Peyer's patch (tissue), 4 donors: Measurements from ENCODE around the gene ACOX1. TPM values are rescaled to one million over a fixed set of nuclear protein-coding genes. Genes with fewer than 3 reads are reported as not detected.

Source experiments
- DNase-seq, 3 donors: peaks; one replicate each; pipeline ENCODE4 v3.0.0-alpha.2; 2017 to 2019
- H3K27ac ChIP-seq, 4 donors: fragments of 200-600 bp; sonication (generic); one replicate each; pipeline ENCODE4 v1.5.1; 2016 to 2019
- H3K27me3 ChIP-seq, 2 donors: fragments of 200-600 bp; sonication (generic); one replicate each; pipeline ENCODE4 v1.5.1; 2019
- H3K36me3 ChIP-seq, 3 donors: fragments of 200-600 bp; sonication (generic); one replicate each; pipeline ENCODE4 v1.5.1; 2016 to 2019
- H3K4me1 ChIP-seq, 4 donors: fragments of 200-600 bp; sonication (generic); one replicate each; pipeline ENCODE4 v1.5.1; 2016 to 2019
- H3K4me3 ChIP-seq, 4 donors: fragments of 200-600 bp; sonication (generic); 1 replicate in 3 of 4; 2 replicates in 1 of 4; pipeline ENCODE4 v1.5.1; 2016 to 2019; ENCODE audit warnings: mild to moderate bottlenecking in 1 of 4
- H3K9me3 ChIP-seq, 4 donors: fragments of 200-600 bp; sonication (generic); one replicate each; pipeline ENCODE4 v1.5.1; 2016 to 2019; ENCODE audit warnings: mild to moderate bottlenecking in 1 of 4
- POLR2A ChIP-seq, 2 donors: fragments of 450-650 bp; IDR thresholded peaks; one replicate each; pipeline ENCODE4 v1.5.1; 2017; ENCODE audit warnings: antibody characterized with exemption in 2 of 2, mild to moderate bottlenecking in 2 of 2, moderate library complexity in 2 of 2
- total RNA-seq, 4 donors: library from RNA; depleted of rRNA; stranded (reverse); fragments of >200 nt; gene quantifications; one replicate each; pipeline ENCODE4 v1.1.0, GENCODE V29; 2016
- TF ChIP-seq, protein P1 (sequence below), 6 experiments: fragments of 450-650 bp in 4 of 6; fragments of 200-600 bp in 2 of 6; sonication (generic) in 1 of 6; IDR thresholded peaks; one replicate each; pipeline ENCODE4 v1.5.1; 2017 to 2019; ENCODE audit warnings: antibody characterized with exemption in 6 of 6, mild to moderate bottlenecking in 3 of 6, moderate library complexity in 1 of 6

The ACOX1 gene
- total RNA-seq, 4 donors from 2014 or later, result 26.4 to 268 (median 193) TPM

GRCh38 chr17:75943491-75943890, 35.5 kb downstream of the ACOX1 start:
- Histone ChIP-seq H3K27ac (no peak overlapping the region), H3K36me3 (peaks cover 0 to 43% (median 3%) of the 10 kb centered on the region in 3 donors)
- no peak for DNase-seq

DNA sequence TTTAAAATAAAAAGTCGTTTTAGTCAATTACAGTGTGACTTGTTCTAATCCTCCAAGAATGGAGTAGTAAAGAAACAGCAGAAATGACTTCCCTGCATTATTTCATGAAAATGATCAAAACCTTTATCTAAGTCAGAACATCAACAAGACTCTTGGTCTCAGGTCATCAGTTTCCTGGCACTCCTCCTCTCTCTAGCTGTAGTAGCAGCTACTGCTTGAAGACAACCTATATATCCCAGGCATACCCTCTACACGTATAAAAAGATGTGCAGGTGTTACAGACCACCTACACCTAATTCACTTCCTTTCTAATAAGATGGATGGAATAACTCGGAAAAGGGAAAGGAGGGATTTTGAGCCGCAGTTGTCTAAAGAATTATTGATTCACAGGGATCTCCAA, 36.5 kb downstream of the ACOX1 start:
- Histone ChIP-seq H3K9me3 (no peaks in the 10 kb centered on the region), H3K4me1 (peaks cover 0 to 11% (median 3%) of the 10 kb centered on the region in 4 donors), H3K4me3 (no peak overlapping the region), H3K36me3 (peaks cover 0 to 33% (median 3%) of the 10 kb centered on the region in 3 donors), H3K27me3 (no peaks in the 10 kb centered on the region), H3K27ac (no peak overlapping the region)
- no peak for TF ChIP-seq POLR2A (IDR thresholded peaks at IDR 0.05)
- TF ChIP-seq, protein P1, sequence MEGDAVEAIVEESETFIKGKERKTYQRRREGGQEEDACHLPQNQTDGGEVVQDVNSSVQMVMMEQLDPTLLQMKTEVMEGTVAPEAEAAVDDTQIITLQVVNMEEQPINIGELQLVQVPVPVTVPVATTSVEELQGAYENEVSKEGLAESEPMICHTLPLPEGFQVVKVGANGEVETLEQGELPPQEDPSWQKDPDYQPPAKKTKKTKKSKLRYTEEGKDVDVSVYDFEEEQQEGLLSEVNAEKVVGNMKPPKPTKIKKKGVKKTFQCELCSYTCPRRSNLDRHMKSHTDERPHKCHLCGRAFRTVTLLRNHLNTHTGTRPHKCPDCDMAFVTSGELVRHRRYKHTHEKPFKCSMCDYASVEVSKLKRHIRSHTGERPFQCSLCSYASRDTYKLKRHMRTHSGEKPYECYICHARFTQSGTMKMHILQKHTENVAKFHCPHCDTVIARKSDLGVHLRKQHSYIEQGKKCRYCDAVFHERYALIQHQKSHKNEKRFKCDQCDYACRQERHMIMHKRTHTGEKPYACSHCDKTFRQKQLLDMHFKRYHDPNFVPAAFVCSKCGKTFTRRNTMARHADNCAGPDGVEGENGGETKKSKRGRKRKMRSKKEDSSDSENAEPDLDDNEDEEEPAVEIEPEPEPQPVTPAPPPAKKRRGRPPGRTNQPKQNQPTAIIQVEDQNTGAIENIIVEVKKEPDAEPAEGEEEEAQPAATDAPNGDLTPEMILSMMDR (IDR thresholded peaks at IDR 0.05), result no peak
- no peak for DNase-seq

More at GRCh38 chr17:75943491-75943890, 35.5 kb downstream of the ACOX1 start:
- TF ChIP-seq POLR2A (IDR thresholded peaks at IDR 0.05), result no peak
- TF ChIP-seq, protein P1 (IDR thresholded peaks at IDR 0.05), result no peak
- H3K27me3 ChIP-seq, result no peaks in the 10 kb centered on the region
- no peaks in the 10 kb centered on the region for H3K9me3 ChIP-seq
- H3K4me1 ChIP-seq, result peaks cover 0 to 11% (median 3%) of the 10 kb centered on the region in 4 donors
- H3K4me3 ChIP-seq, result no peak overlapping the region

GRCh38 chr17:75941442-75941819, 37.5 kb downstream of the ACOX1 start:
- Histone ChIP-seq H3K27ac (peak overlapping the region in 2 of 4 donors; percentile 2 to 82), H3K4me3 (peak overlapping the region; percentile 64 to 87 (median 76))
- DNase-seq, result peak in 1 of 3 donors; percentile 46

DNA sequence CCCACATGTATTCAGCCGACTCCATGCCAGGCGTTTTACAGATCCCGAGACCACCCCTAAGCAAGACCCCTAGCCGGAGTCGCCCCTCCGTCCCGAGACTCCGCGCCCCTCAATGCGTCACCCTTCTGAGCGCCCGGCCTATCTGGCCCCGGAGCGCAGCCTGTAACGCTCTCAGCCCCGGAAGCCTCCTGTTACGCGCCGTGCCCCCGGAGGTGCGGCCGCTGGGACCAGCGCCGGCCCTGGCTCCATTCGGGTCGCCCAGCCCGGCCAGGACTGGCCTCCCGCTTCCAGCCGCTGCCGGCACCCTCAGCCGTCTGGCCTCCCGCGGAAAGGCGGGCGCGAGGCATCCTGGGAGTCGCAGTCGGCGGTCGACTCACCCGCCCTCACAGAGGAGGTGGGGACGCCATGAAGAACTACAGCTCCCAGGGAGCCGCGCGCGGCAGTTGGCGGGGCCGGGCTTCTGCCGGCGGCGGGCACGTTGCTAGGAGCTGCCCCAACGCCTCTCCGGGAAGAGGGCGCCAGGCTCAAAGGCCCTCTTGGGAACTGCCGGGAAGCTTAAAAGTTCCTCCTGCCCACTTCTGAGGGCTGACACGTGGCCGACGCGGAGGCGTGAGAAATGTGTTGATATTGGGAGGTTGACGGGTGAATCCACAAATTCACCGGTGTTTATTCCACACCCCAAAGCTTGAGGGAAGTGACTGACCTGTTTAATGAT, 38.1 kb downstream of the ACOX1 start, which contains the start of gene FBF1:
FBF1 (minus strand) TSS at position 316 of the 715 bp plus-strand sequence. CDS start 2,893 bp downstream, outside the sequence.
- TF ChIP-seq POLR2A (IDR thresholded peaks at IDR 0.05), result peak; percentile 64 to 76
- TF ChIP-seq, protein P1 (IDR thresholded peaks at IDR 0.05), result peak in 3 of 6 experiments; percentile 16 to 26 (median 20)
- no peaks in the 10 kb centered on the region for H3K9me3 ChIP-seq

More at GRCh38 chr17:75941442-75941819, 37.5 kb downstream of the ACOX1 start:
- TF ChIP-seq, protein P1 (IDR thresholded peaks at IDR 0.05), result no peak
- TF ChIP-seq POLR2A (IDR thresholded peaks at IDR 0.05), result no peak
- Histone ChIP-seq H3K36me3 (peaks cover 0 to 23% (median 2%) of the 10 kb centered on the region in 3 donors), H3K27me3 (no peaks in the 10 kb centered on the region), H3K4me1 (peaks cover 0 to 11% (median 3%) of the 10 kb centered on the region in 4 donors), H3K9me3 (no peaks in the 10 kb centered on the region)

DNA sequence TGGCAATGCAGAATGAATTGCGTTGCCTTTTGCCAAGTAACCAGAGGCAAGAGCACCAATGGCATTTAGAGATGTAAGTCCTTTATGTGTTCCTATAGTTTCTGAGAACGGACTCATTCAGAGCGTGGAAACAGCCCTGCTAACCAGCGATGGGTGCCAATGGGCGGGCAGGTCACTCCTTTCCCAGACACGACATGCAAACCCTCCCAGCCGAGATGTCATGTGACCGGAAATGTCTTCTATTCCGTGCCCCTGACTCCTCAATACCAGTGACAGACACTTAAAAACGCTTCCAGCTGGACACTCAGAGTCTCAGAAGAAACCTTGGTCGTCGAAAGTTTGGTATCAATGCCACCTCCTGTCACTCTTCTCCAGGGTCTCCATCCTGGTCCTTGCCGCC, 41.3 kb downstream of the ACOX1 start:
- Histone ChIP-seq H3K4me3 (no peak overlapping the region), H3K4me1 (peaks cover 0 to 11% (median 3%) of the 10 kb centered on the region in 4 donors), H3K36me3 (no peaks in the 10 kb centered on the region), H3K27me3 (no peaks in the 10 kb centered on the region), H3K9me3 (no peaks in the 10 kb centered on the region), H3K27ac (no peak overlapping the region)
- TF ChIP-seq, protein P1 (IDR thresholded peaks at IDR 0.05), result no peak
- TF ChIP-seq POLR2A (IDR thresholded peaks at IDR 0.05), result no peak
- no peak for DNase-seq

More for the DNA sequence above, 38.1 kb downstream of the ACOX1 start, which contains the start of gene FBF1:
- peaks cover 0 to 18% (median 0%) of the 10 kb centered on the region in 3 donors for H3K36me3 ChIP-seq
- peak; percentile 88 to 96 (median 96) for DNase-seq
- H3K27me3 ChIP-seq, result no peaks in the 10 kb centered on the region
- peaks cover 0 to 11% (median 3%) of the 10 kb centered on the region in 4 donors for H3K4me1 ChIP-seq
- H3K4me3 ChIP-seq, result peak within 1 kb of the TSS; percentile 64 to 87 (median 76)
- peak within 1 kb of the TSS; percentile 65 to 82 (median 68) for H3K27ac ChIP-seq
